ENCODE results near the gene ATP8A2. TPM values are rescaled to one million over a fixed set of nuclear protein-coding genes. Genes with fewer than 3 reads are reported as not detected.

The ATP8A2 gene
- total RNA-seq, 1 donor from 2014 or later: 39.1 TPM

GRCh38 chr13:25683662-25684370, 312.0 kb downstream of the ATP8A2 start:
- peaks cover 14% of the 10 kb centered on the region for H3K4me1 Mint-ChIP-seq
- H3K4me3 Mint-ChIP-seq: no peak overlapping the region
- no peak for TF ChIP-seq CTCF (IDR thresholded peaks at IDR 0.05; ENCODE audit: unreplicated experiment)
- no peak for DNase-seq (ENCODE audit: low spot score in 2 of 2, unreplicated experiment in 2 of 2)
- H3K27ac Mint-ChIP-seq: no peak overlapping the region
- H3K36me3 Mint-ChIP-seq: peaks cover 12% of the 10 kb centered on the region
- H3K27me3 Mint-ChIP-seq (ENCODE audit: low read depth): no peaks in the 10 kb centered on the region
- H3K9me3 Mint-ChIP-seq: peaks cover 10% of the 10 kb centered on the region

GRCh38 chr13:25684491-25684890, 312.7 kb downstream of the ATP8A2 start:
- H3K9me3 Mint-ChIP-seq: peaks cover 10% of the 10 kb centered on the region
- no peak overlapping the region for H3K27ac Mint-ChIP-seq
- H3K27me3 Mint-ChIP-seq (ENCODE audit: low read depth): no peaks in the 10 kb centered on the region
- no peak for DNase-seq (ENCODE audit: low spot score in 2 of 2, unreplicated experiment in 2 of 2)
- peaks cover 12% of the 10 kb centered on the region for H3K36me3 Mint-ChIP-seq
- H3K4me3 Mint-ChIP-seq: no peak overlapping the region
- no peak for TF ChIP-seq CTCF (IDR thresholded peaks at IDR 0.05; ENCODE audit: unreplicated experiment)
- H3K4me1 Mint-ChIP-seq: peaks cover 19% of the 10 kb centered on the region

GRCh38 chr13:25686831-25687470, 315.2 kb downstream of the ATP8A2 start:
- no peak for TF ChIP-seq CTCF (IDR thresholded peaks at IDR 0.05; ENCODE audit: unreplicated experiment)
- Mint-ChIP-seq H3K4me1 (peaks cover 20% of the 10 kb centered on the region), H3K9me3 (no peaks in the 10 kb centered on the region), H3K27me3 (ENCODE audit: low read depth) (no peaks in the 10 kb centered on the region), H3K27ac (no peak overlapping the region), H3K4me3 (no peak overlapping the region), H3K36me3 (no peaks in the 10 kb centered on the region)
- no peak for DNase-seq (ENCODE audit: low spot score in 2 of 2, unreplicated experiment in 2 of 2)

- Mint-ChIP-seq H3K4me1 (peaks cover 20% of the 10 kb centered on the region), H3K9me3 (no peaks in the 10 kb centered on the region), H3K36me3 (no peaks in the 10 kb centered on the region), H3K27ac (no peak overlapping the region), H3K4me3 (no peak overlapping the region), H3K27me3 (ENCODE audit: low read depth) (no peaks in the 10 kb centered on the region)
- DNase-seq (ENCODE audit: low spot score in 2 of 2, unreplicated experiment in 2 of 2): no peak
- no peak for TF ChIP-seq CTCF (IDR thresholded peaks at IDR 0.05; ENCODE audit: unreplicated experiment)
Observed at GRCh38 chr13:25687471-25688225, 315.9 kb downstream of the ATP8A2 start.

GRCh38 chr13:25688536-25688935, 316.8 kb downstream of the ATP8A2 start:
- H3K4me1 Mint-ChIP-seq: peaks cover 20% of the 10 kb centered on the region
- H3K9me3 Mint-ChIP-seq: peaks cover 3% of the 10 kb centered on the region
- no peak for TF ChIP-seq CTCF (IDR thresholded peaks at IDR 0.05; ENCODE audit: unreplicated experiment)
- H3K4me3 Mint-ChIP-seq: no peak overlapping the region
- no peak for DNase-seq (ENCODE audit: low spot score in 2 of 2, unreplicated experiment in 2 of 2)
- peaks cover 3% of the 10 kb centered on the region for H3K36me3 Mint-ChIP-seq
- H3K27me3 Mint-ChIP-seq (ENCODE audit: low read depth): no peaks in the 10 kb centered on the region
- H3K27ac Mint-ChIP-seq: no peak overlapping the region

Measured in mesothelial cell of epicardium (in vitro differentiated cells).